IMR-90 (cell line): ENCODE measurements around the gene BTBD9. TPM values are rescaled to one million over a fixed set of nuclear protein-coding genes. Genes with fewer than 3 reads are reported as not detected.

ENCODE experiments used
- ATAC-seq: fragments of 200-7000 bp; cut with Tn5 transposase; 2 replicates; pipeline ENCODE4 v1.9.1; 2020; ENCODE audit warnings: low read depth, mild to moderate bottlenecking, moderate library complexity
- BruUV-seq: library from RNA; stranded (reverse); fragments of 400-500 nt; replicated peaks from 2 replicates; lab custom pipeline; 2021; lab: Mats Ljungman, UMichigan
- CTCF ChIA-PET: fragments of 300-600 bp; formaldehyde crosslinking; extraction: SDS; loops from one replicate; lab custom pipeline; 2021; ENCODE audit warnings: antibody characterized with exemption; lab: Yijun Ruan, JAX
- POLR2A ChIA-PET: fragments of 300-600 bp; sonication (Branson Sonifier 250); formaldehyde crosslinking; loops from one replicate; lab custom pipeline; 2022; ENCODE audit warnings: antibody characterized with exemption; ENCODE audit not compliant: unreplicated experiment; lab: Charles Lee
- DNase-seq: peaks from one replicate; pipeline ENCODE4 v3.0.0; 2013
- H2AFZ ChIP-seq: replicated peaks from 2 replicates; pipeline ENCODE3; 2013; ENCODE audit warnings: low read length, mild to moderate bottlenecking; ENCODE audit not compliant: poor library complexity
- H2AK5ac ChIP-seq: 2 replicates; pipeline ENCODE4 v1.6.1; 2013; ENCODE audit warnings: low read depth, low read length, inconsistent platforms
- H2AK9ac ChIP-seq: replicated peaks from 2 replicates; pipeline ENCODE3; 2013; ENCODE audit warnings: mild to moderate bottlenecking, low read depth, low read length, moderate library complexity; ENCODE audit not compliant: poor library complexity
- H2BK120ac ChIP-seq: 2 replicates; pipeline ENCODE4 v1.6.1; 2013; ENCODE audit warnings: low read depth, low read length, inconsistent platforms
- H2BK15ac ChIP-seq: 3 replicates; pipeline ENCODE4 v1.6.1; 2013; ENCODE audit warnings: low read depth, low read length, inconsistent platforms
- H2BK20ac ChIP-seq: 2 replicates; pipeline ENCODE4 v1.6.1; 2013; ENCODE audit warnings: low read depth, mild to moderate bottlenecking, inconsistent platforms, low read length, moderate library complexity
- H2BK5ac ChIP-seq: 2 replicates; pipeline ENCODE4 v1.6.1; 2013; ENCODE audit warnings: mild to moderate bottlenecking, low read depth, low read length, inconsistent platforms; ENCODE audit not compliant: poor library complexity, severe bottlenecking
- H3K14ac ChIP-seq: replicated peaks from 2 replicates; pipeline ENCODE4 v1.6.1; 2013; ENCODE audit warnings: low read depth, low read length, inconsistent platforms
- H3K18ac ChIP-seq: 2 replicates; pipeline ENCODE4 v1.6.1; 2013; ENCODE audit warnings: low read depth, low read length, control low read depth
- H3K23ac ChIP-seq: 2 replicates; pipeline ENCODE4 v1.6.1; 2013; ENCODE audit warnings: low read depth, low read length, inconsistent platforms
- H3K27ac ChIP-seq: 2 replicates; pipeline ENCODE4 v1.5.1; 2013; ENCODE audit warnings: mild to moderate bottlenecking, control low read depth, low read length; ENCODE audit not compliant: insufficient read depth
- H3K27me3 ChIP-seq: 2 replicates; pipeline ENCODE4 v1.6.1; 2013; ENCODE audit warnings: low read length; ENCODE audit not compliant: control insufficient read depth, insufficient read depth
- H3K36me3 ChIP-seq: 2 replicates; pipeline ENCODE4 v1.6.1; 2013; ENCODE audit warnings: low read length, mixed read lengths; ENCODE audit not compliant: control insufficient read depth, insufficient read depth
- H3K4ac ChIP-seq: 2 replicates; pipeline ENCODE4 v1.6.1; 2013; ENCODE audit warnings: low read depth, low read length, inconsistent platforms
- H3K4me1 ChIP-seq: 2 replicates; pipeline ENCODE4 v1.6.1; 2013; ENCODE audit warnings: low read length, mixed read lengths; ENCODE audit not compliant: control insufficient read depth, insufficient read depth
- H3K4me2 ChIP-seq: 2 replicates; pipeline ENCODE4 v1.6.1; 2013; ENCODE audit warnings: low read depth, mild to moderate bottlenecking, control low read depth, low read length, moderate library complexity
- H3K4me3 ChIP-seq: 2 replicates; pipeline ENCODE4 v1.5.1; 2013; ENCODE audit warnings: low read depth, mild to moderate bottlenecking, control low read depth, low read length, moderate library complexity; ENCODE audit not compliant: insufficient read depth
- H3K56ac ChIP-seq: 2 replicates; pipeline ENCODE4 v1.6.1; 2013; ENCODE audit warnings: low read length, inconsistent platforms; ENCODE audit not compliant: insufficient read depth; ENCODE audit errors: extremely low read depth
- H3K79me1 ChIP-seq, 2 experiments: 2 replicates each; pipeline ENCODE4 v1.6.1; 2013; ENCODE audit warnings: low read length in 2 of 2, inconsistent platforms in 1 of 2, low read depth in 1 of 2
- H3K9ac ChIP-seq: 2 replicates; pipeline ENCODE4 v1.6.1; 2013; ENCODE audit warnings: low read depth, low read length, control low read depth
- H3K9me1 ChIP-seq: 2 replicates; pipeline ENCODE4 v1.6.1; 2013; ENCODE audit warnings: low read length, inconsistent platforms; ENCODE audit not compliant: insufficient read depth
- H3K9me3 ChIP-seq: 2 replicates; pipeline ENCODE4 v1.6.1; 2013; ENCODE audit warnings: low read length; ENCODE audit not compliant: control insufficient read depth, insufficient read depth
- H4K20me1 ChIP-seq: 2 replicates; pipeline ENCODE4 v1.6.1; 2013; ENCODE audit warnings: low read length, inconsistent platforms; ENCODE audit not compliant: insufficient read depth
- H4K5ac ChIP-seq: 2 replicates; pipeline ENCODE4 v1.6.1; 2013; ENCODE audit warnings: mild to moderate bottlenecking, low read depth, low read length, control low read depth
- H4K8ac ChIP-seq, 2 experiments: 2 replicates each; pipeline ENCODE4 v1.6.1; 2013; ENCODE audit warnings: low read depth in 2 of 2, low read length in 2 of 2, control low read depth in 1 of 2, inconsistent platforms in 1 of 2
- H4K91ac ChIP-seq: 2 replicates; pipeline ENCODE4 v1.6.1; 2013; ENCODE audit warnings: low read depth, low read length, inconsistent platforms; ENCODE audit not compliant: insufficient read depth
- BHLHE40 ChIP-seq: fragments of 150-350 bp; IDR thresholded peaks from 2 replicates; pipeline ENCODE4 v1.6.1; 2016; ENCODE audit warnings: mild to moderate bottlenecking, low read depth, low read length
- CEBPB ChIP-seq: IDR thresholded peaks from 2 replicates; pipeline ENCODE4 v1.6.1; 2012; ENCODE audit warnings: low read depth, low read length, improper control_type of control experiment
- CTCF ChIP-seq: conservative IDR thresholded peaks from 2 replicates; pipeline ENCODE4 v1.5.1; 2012; ENCODE audit warnings: mild to moderate bottlenecking, low read depth, low read length, improper control_type of control experiment
- MAFK ChIP-seq: IDR thresholded peaks from 2 replicates; pipeline ENCODE4 v1.6.1; 2012; ENCODE audit warnings: low read depth, low read length, improper control_type of control experiment
- MAZ ChIP-seq: IDR thresholded peaks from 2 replicates; pipeline ENCODE4 v1.6.1; 2012; ENCODE audit warnings: low read depth, mild to moderate bottlenecking, low read length, improper control_type of control experiment, moderate library complexity, borderline replicate concordance
- MXI1 ChIP-seq: IDR thresholded peaks from 2 replicates; pipeline ENCODE4 v1.6.1; 2012; ENCODE audit warnings: low read depth, mild to moderate bottlenecking, low read length, moderate library complexity, borderline replicate concordance
- NFE2L2 ChIP-seq: fragments of 150-350 bp; IDR thresholded peaks from 2 replicates; pipeline ENCODE4 v1.6.1; 2016; ENCODE audit warnings: low read depth, mild to moderate bottlenecking, low read length
- POLR2A ChIP-seq: IDR thresholded peaks from 2 replicates; pipeline ENCODE4 v1.6.1; 2012; ENCODE audit warnings: mild to moderate bottlenecking, low read depth, low read length
- RAD21 ChIP-seq: IDR thresholded peaks from 2 replicates; pipeline ENCODE4 v1.6.1; 2012; ENCODE audit warnings: low read length, improper control_type of control experiment
- RFX5 ChIP-seq: IDR thresholded peaks from 2 replicates; pipeline ENCODE4 v1.8.0; 2012; ENCODE audit warnings: low read depth, mild to moderate bottlenecking, low read length, moderate library complexity
- USF2 ChIP-seq: fragments of 150-350 bp; IDR thresholded peaks from 2 replicates; pipeline ENCODE4 v1.6.1; 2017; ENCODE audit warnings: mild to moderate bottlenecking, antibody characterized with exemption, low read length, low read depth
- WGBS, 2 experiments: methylation state at CpG; one replicate each; pipeline versions ENCODE4 v1.1.5 to v1.1.7; 2013; ENCODE audit warnings: missing lambda C conversion rate in 2 of 2; ENCODE audit not compliant: insufficient read length in 1 of 2; ENCODE audit errors: extremely low coverage in 2 of 2; 5-methylcytosine and 5-hydroxymethylcytosine counted together
- dilution Hi-C: fragments of 300-500 bp; cut with HindIII; formaldehyde crosslinking; loops from one replicate; pipeline ENCODE4 v1.14.3; 2018; ENCODE audit warnings: low sequenced_read_pairs; ENCODE audit not compliant: unreplicated experiment
- in situ Hi-C: fragments of 300-500 bp; cut with MboI; formaldehyde crosslinking; loops from 3 replicates; pipeline ENCODE4 v1.14.3; 2019; ENCODE audit warnings: low sequenced_read_pairs, inconsistent platforms, mixed read lengths
- intact Hi-C: fragments of 100-400 bp; cut with micrococcal nuclease; formaldehyde crosslinking; loops from 2 replicates; pipeline ENCODE4 v1.10.0; 2022
- polyA plus RNA-seq, 3 experiments: library from polyadenylated mRNA; depleted of rRNA; stranded (reverse); fragments of >200 nt; gene quantifications; 2 replicates each; pipeline ENCODE4 v1.2.3, GENCODE V29; 2012; ENCODE audit warnings: low replicate concordance in 1 of 3
- total RNA-seq: library from RNA; depleted of rRNA; stranded (reverse); fragments of >200 nt; gene quantifications from 2 replicates; pipeline ENCODE4 v1.2.3, GENCODE V29; 2012

BTBD9 gene
- total and polyA plus RNA-seq, 2 of the 4 experiments (the other 2 are of a cell fraction): 4.1 to 22.0 TPM

- Histone ChIP-seq H4K8ac (no peak overlapping the region), H2AK5ac (no peak overlapping the region), H3K23ac (no peak overlapping the region), H3K27ac (no peak overlapping the region), H4K5ac (no peak overlapping the region), H2AFZ (no peak overlapping the region), H3K4me1 (no peaks in the 10 kb centered on the region), H2BK20ac (no peak overlapping the region), H3K9me1 (no peaks in the 10 kb centered on the region), H3K4ac (no peak overlapping the region), H4K91ac (no peak overlapping the region), H4K20me1 (no peaks in the 10 kb centered on the region), H2BK120ac (no peak overlapping the region), H3K79me1 (no peaks in the 10 kb centered on the region), H3K4me2 (no peak overlapping the region), H3K14ac (no peak overlapping the region), H3K27me3 (no peaks in the 10 kb centered on the region), H2AK9ac (no peak overlapping the region), H3K36me3 (no peaks in the 10 kb centered on the region), H2BK5ac (no peak overlapping the region), H2BK15ac (no peak overlapping the region), H3K9me3 (0 out of 2 replicates have a peak, but pooled peaks cover 2% of the 10 kb centered on the region), H3K56ac (no peak overlapping the region), H3K18ac (no peak overlapping the region), H3K4me3 (no peak overlapping the region), H3K9ac (no peak overlapping the region)
- DNase-seq (no peak), ATAC-seq (no peak)
- dilution Hi-C loops (no loop called here), in situ Hi-C loops (no loop called here), intact Hi-C loops (no loop called here)
- WGBS, 2 experiments: no CpG with 5 or more reads among the region's 3 CpGs
- TF ChIP-seq MAZ (no peak), BHLHE40 (no peak), POLR2A (no peak), MXI1 (no peak), NFE2L2 (no peak), RFX5 (no peak), CTCF (no peak), CEBPB (no peak), USF2 (no peak), RAD21 (no peak), MAFK (no peak)
- ChIA-PET POLR2A (no interaction called here), CTCF (no interaction called here)
- BruUV-seq: no TSS peak
These were observed 210.2 kb downstream of the BTBD9 start for GRCh38 chr6:38429546-38429945.
